Measurements from ENCODE around the gene GALNT1. TPM values are rescaled to one million over a fixed set of nuclear protein-coding genes. Genes with fewer than 3 reads are reported as not detected.

Gene GALNT1
- total RNA-seq, 4 donors from 2014 or later = 40.3 to 61.5 (median 47.7) TPM

DNA sequence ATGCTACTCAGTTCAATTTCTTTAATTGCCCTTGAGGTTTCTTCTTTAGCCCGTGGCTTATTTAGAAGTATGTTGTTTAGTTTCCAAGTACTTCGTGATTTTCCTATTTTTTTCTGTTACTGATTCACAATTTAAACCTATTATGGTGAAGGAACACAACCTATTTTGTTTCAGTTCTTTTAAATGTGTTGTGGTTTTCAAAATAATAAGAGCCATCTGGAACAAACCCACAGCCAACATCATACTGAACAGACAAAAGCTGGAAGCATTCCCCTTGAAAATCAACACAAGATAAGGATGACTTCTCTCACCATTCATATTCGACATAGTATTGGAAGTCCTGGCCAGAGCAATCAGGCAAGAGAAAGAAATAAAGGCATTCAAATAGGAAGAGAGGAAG, 155.2 kb downstream of the GALNT1 start:
- TF ChIP-seq, protein P1, sequence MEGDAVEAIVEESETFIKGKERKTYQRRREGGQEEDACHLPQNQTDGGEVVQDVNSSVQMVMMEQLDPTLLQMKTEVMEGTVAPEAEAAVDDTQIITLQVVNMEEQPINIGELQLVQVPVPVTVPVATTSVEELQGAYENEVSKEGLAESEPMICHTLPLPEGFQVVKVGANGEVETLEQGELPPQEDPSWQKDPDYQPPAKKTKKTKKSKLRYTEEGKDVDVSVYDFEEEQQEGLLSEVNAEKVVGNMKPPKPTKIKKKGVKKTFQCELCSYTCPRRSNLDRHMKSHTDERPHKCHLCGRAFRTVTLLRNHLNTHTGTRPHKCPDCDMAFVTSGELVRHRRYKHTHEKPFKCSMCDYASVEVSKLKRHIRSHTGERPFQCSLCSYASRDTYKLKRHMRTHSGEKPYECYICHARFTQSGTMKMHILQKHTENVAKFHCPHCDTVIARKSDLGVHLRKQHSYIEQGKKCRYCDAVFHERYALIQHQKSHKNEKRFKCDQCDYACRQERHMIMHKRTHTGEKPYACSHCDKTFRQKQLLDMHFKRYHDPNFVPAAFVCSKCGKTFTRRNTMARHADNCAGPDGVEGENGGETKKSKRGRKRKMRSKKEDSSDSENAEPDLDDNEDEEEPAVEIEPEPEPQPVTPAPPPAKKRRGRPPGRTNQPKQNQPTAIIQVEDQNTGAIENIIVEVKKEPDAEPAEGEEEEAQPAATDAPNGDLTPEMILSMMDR (IDR thresholded peaks at IDR 0.05; ENCODE audit: low read depth) = no peak

DNA sequence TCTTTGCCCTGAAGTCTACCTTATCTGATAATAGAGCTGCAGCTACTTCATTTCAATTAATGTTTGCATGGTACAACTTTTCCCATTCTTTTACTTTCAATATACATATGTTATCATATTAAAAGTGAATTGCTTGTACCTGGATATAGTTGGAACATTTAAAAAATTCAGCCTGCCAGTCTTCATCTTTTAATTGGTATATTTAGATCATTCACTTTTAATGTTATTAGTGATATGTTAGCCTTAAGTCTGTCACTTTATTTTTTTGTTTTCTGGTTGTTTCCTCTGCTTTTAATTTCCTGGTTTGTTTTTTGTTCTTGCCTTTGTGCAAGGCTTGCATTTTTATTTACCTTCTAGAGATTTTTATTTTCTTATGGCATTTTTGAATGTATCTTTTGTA, 158.2 kb downstream of the GALNT1 start:
- TF ChIP-seq, protein P1 (IDR thresholded peaks at IDR 0.05; ENCODE audit: low read depth) = no peak

DNA sequence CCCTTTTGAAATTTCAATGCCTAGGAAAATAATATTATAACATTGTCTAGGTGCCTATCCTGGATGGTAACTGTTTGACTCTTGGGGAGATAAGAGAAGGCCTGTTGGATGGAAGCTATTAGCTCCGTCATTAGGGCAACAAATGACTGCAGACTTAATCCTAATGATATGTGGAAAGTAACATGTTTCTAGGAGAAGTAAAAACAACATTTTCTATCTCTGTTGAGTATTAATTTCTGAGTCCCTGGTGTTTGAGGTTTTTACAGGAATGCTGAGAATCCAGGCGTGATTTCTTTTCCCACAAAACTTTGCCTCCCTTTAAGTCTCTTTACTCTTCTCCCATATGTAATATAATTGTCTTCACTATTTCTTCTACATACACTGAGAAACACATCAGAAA, 159.1 kb downstream of the GALNT1 start:
- TF ChIP-seq, protein P1 (IDR thresholded peaks at IDR 0.05; ENCODE audit: low read depth) = no peak

DNA sequence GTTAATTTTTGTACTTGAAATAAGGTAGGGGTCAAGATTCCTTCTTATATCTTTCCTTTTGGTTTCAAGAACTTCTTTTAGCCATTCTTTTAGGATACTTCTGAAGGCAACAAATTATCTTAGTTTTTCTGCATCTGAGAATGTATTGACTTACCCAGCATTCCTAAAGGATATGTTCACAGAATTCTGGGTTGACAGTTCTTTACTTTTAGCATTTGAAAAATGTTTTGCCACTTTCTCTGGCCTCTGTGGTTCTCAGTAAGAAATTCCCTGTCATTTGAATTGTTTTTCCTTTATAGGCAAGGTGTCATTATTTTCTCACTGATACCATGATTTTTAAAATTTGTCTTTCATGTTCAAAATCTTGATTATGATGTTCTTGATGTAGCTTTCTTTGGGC, 162.4 kb downstream of the GALNT1 start:
- TF ChIP-seq, protein P1 (IDR thresholded peaks at IDR 0.05; ENCODE audit: low read depth) = no peak

DNA sequence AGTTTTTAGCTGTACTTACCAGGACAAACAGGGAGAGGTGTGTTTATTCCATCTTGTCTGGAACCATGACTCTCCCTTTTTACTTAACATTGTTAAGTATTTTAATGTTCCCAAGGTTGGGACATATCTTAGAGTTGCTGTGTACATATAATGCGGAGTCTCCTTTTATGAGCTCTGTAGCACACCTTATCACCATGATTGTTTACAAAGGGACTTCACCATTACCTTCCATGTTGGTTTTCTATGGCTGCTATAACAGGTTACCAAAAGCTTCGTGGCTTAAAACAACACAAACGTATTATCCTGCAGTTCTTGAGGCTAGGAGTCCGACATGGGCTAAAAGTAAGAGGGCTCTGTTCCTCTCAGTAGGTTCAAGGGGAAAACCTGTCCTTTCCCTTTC, 164.3 kb downstream of the GALNT1 start:
- TF ChIP-seq, protein P1 (IDR thresholded peaks at IDR 0.05; ENCODE audit: low read depth) = no peak

DNA sequence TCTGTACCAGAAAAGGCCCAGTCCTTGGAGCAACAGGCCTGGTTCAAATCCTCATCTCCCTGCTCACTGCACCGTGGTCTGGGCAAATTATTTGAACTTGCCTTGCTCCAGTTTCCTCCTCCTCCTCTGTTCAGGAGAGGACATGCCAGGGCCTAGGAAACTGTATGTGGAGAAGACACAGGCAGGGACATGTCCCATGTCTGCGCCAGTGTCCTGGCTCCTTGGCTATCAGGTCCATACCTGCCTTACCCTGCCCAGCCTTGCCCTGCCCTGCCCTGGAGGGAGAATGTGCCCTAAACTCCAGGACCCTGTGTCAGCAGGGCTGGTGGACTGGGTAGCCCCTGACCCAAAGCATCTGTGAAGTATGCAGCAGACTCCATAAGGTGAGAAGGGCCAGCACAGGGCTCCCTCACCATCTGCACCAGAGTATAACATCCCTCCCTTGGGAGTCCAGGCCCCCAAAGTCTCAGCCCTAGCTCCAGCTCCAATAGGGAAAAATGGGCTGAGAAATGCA, 165.3 kb downstream of the GALNT1 start:
- TF ChIP-seq, protein P1 (IDR thresholded peaks at IDR 0.05; ENCODE audit: low read depth) = no peak

DNA sequence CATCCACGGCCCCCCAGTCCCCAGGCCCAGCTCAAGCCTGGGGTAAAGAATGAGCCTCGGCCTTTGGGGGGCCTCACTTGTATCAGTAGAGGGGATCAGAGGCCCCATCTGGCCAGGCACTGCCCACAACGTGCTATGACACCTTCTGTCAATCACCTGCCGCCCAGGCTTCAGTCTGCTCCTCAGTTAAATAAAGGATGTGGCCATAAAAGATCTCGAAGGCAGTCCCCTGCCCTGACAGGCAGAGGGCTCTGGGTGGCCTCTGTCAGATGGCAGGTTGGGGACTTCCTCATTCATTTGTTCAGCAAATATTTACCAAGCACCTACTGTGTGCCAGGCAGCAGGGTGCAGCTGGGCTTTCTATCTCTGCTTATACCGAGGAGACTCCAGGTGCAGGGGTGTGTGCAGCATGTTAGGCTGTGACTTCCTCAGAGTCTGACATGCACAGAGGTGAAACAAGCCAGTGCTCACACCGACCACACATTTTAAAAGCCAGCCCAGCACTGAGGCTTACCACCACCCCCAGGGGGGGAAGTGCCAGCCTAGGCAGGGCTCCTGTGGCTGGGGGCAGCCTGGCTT, 166.4 kb downstream of the GALNT1 start:
- TF ChIP-seq, protein P1 (IDR thresholded peaks at IDR 0.05; ENCODE audit: low read depth) = no peak
